Thymus (tissue), 11 donors: ENCODE results near the gene PPARD. TPM values are rescaled to one million over a fixed set of nuclear protein-coding genes. Genes with fewer than 3 reads are reported as not detected.

ENCODE experiments used
- DNase-seq, 9 donors: peaks; one replicate each; pipeline ENCODE4 v3.0.0-alpha.2; 2013; ENCODE audit warnings: low spot score in 9 of 9, low read depth in 6 of 9, missing footprints in 1 of 9
- H3K27ac ChIP-seq, 2 donors: one replicate each; pipeline ENCODE4 v1.5.1; 2013; ENCODE audit warnings: control low read depth in 1 of 2, low read depth in 1 of 2, low read length in 1 of 2, mild to moderate bottlenecking in 1 of 2, moderate library complexity in 1 of 2
- H3K27me3 ChIP-seq, 2 donors: one replicate each; pipeline ENCODE4 v1.5.1; 2013; ENCODE audit warnings: low read length in 1 of 2; ENCODE audit not compliant: control insufficient read depth in 2 of 2, insufficient read depth in 1 of 2
- H3K36me3 ChIP-seq, 2 donors: one replicate each; pipeline ENCODE4 v1.5.1; 2013; ENCODE audit warnings: low read length in 1 of 2, mild to moderate bottlenecking in 1 of 2, moderate library complexity in 1 of 2; ENCODE audit not compliant: control insufficient read depth in 2 of 2, insufficient read depth in 2 of 2
- H3K4me1 ChIP-seq, 2 donors: one replicate each; pipeline ENCODE4 v1.5.1; 2013; ENCODE audit warnings: low read length in 2 of 2; ENCODE audit not compliant: control insufficient read depth in 2 of 2, insufficient read depth in 2 of 2
- H3K4me3 ChIP-seq, 2 donors: one replicate each; pipeline ENCODE4 v1.5.1; 2013; ENCODE audit warnings: low read length in 2 of 2, control low read depth in 1 of 2, mild to moderate bottlenecking in 1 of 2
- H3K9me3 ChIP-seq, 2 donors: one replicate each; pipeline ENCODE4 v1.5.1; 2013; ENCODE audit warnings: low read length in 1 of 2, mild to moderate bottlenecking in 1 of 2; ENCODE audit not compliant: control insufficient read depth in 2 of 2, insufficient read depth in 1 of 2
- WGBS: extraction: QIAGEN DNeasy Blood & Tissue Kit; methylation state at CpG from one replicate; pipeline ENCODE4 v1.1.7; 2013; 5-methylcytosine and 5-hydroxymethylcytosine counted together
- polyA plus RNA-seq: library from polyadenylated mRNA; stranded (reverse); fragments of 200-250 nt; gene quantifications from one replicate; pipeline ENCODE4 v1.2.3, GENCODE V29; 2013
- total RNA-seq: library from RNA; stranded (reverse); fragments of 120-200 nt; gene quantifications from one replicate; pipeline ENCODE4 v1.2.4, GENCODE V29; 2013
- donor health status: healthy.

Gene PPARD
- total and polyA plus RNA-seq, 2 donors: 2.3 to 15.8 TPM

GRCh38 chr6:35471836-35472345 is 129.5 kb downstream of the PPARD start:
- peaks cover 0 to 3% of the 10 kb centered on the region in 2 donors for H3K9me3 ChIP-seq
- WGBS: 86% methylated on average over 8 of the region's 8 CpGs
- DNase-seq: no peak
- H3K27me3 ChIP-seq: no peaks in the 10 kb centered on the region
- no peak overlapping the region for H3K4me3 ChIP-seq
- peaks cover 51 to 55% of the 10 kb centered on the region in 2 donors for H3K36me3 ChIP-seq
- H3K27ac ChIP-seq: no peak overlapping the region
- H3K4me1 ChIP-seq: peaks cover 9 to 27% of the 10 kb centered on the region in 2 donors

DNA sequence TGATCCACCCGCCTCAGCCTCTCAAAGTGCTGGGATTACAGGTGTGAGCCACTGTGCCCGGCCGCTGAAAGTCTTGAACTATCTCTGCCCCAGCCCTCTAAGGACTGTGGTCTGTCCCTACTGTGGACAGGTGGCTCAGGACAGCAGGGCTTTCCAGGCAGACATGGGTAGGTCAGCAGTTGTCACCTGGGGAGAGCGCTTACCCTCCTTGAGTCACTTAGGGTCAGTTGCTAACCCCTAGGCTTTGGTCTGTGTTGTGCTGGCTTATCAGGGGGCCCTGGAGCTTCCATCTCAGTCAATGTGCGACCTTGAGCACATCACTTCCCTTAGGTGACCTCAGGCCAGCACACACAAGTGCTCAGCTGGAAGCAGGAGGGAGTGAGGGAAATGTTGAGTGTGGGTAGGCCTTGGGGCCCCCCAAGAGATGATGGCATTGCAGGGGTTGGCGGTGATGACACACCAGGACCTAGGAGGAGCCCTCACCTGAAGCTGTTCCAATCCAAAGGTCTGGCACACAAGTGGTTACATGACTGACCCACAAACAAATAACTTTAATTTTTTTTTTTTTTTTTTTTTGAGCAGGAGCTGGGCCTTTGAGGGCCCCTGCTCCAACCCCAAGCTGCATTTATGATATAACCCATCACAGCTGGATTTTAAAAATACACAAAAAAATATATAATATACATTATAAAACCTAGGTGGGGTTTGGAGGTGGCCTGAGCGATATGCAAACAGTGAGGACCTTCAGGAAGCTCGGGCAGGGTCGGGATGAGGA is 130.9 kb downstream of the PPARD start:
- H3K27ac ChIP-seq: no peak overlapping the region
- no peaks in the 10 kb centered on the region for H3K27me3 ChIP-seq
- 95% methylated on average over 9 of the region's 9 CpGs for WGBS
- peaks cover 51 to 55% of the 10 kb centered on the region in 2 donors for H3K36me3 ChIP-seq
- no peak overlapping the region for H3K4me3 ChIP-seq
- peaks cover 9 to 20% of the 10 kb centered on the region in 2 donors for H3K4me1 ChIP-seq
- DNase-seq: no peak
- no peaks in the 10 kb centered on the region for H3K9me3 ChIP-seq

GRCh38 chr6:35473850-35474130 is 131.4 kb downstream of the PPARD start:
- peaks cover 9 to 20% of the 10 kb centered on the region in 2 donors for H3K4me1 ChIP-seq
- H3K27me3 ChIP-seq: no peaks in the 10 kb centered on the region
- no peaks in the 10 kb centered on the region for H3K9me3 ChIP-seq
- no peak overlapping the region for H3K4me3 ChIP-seq
- peaks cover 51 to 55% of the 10 kb centered on the region in 2 donors for H3K36me3 ChIP-seq
- no peak for DNase-seq
- H3K27ac ChIP-seq: no peak overlapping the region

GRCh38 chr6:35474131-35474941 is 132.0 kb downstream of the PPARD start:
- Histone ChIP-seq H3K27me3 (no peaks in the 10 kb centered on the region), H3K4me3 (no peak overlapping the region), H3K4me1 (peaks cover 8 to 17% of the 10 kb centered on the region in 2 donors), H3K9me3 (no peaks in the 10 kb centered on the region), H3K36me3 (peaks cover 48 to 52% of the 10 kb centered on the region in 2 donors), H3K27ac (no peak overlapping the region)
- DNase-seq: no peak
- 97% methylated on average over 14 of the region's 14 CpGs for WGBS

DNA sequence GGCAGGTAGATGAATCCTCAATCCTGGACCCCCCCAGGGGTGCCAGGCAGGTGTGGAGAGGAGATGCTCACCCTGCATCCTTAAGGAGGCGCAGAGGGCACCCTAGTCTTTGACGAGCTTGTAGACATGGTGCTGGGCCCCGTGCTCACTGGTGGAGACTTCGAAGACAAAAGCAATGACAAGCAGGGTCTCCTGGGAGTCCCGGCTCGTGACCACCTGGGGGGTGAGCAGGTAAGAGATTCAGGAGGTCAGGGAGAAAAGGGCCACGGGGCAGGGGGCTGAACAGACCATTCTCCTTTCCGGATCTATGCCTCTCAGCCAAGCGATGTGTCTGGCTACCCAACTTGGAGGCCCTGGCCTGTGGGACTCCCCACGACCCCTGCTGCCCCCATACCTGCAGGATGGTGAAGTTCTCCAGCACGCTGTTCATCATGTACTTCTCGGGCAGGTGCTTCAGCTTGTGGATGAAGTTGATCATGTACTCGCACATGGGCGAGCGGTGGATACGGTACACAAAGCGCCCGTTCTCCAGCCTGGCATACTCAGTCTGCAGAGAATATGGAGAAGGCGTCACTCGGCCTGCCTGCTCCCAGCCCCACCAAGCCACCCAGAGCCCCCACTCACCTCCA is 132.7 kb downstream of the PPARD start:
- no peaks in the 10 kb centered on the region for H3K27me3 ChIP-seq
- peaks cover 1 to 10% of the 10 kb centered on the region in 2 donors for H3K4me1 ChIP-seq
- 97% methylated on average over 20 of the region's 20 CpGs for WGBS
- H3K9me3 ChIP-seq: no peaks in the 10 kb centered on the region
- no peak overlapping the region for H3K27ac ChIP-seq
- DNase-seq: no peak
- no peak overlapping the region for H3K4me3 ChIP-seq
- peaks cover 41 to 44% of the 10 kb centered on the region in 2 donors for H3K36me3 ChIP-seq

- Histone ChIP-seq H3K4me3 (no peak overlapping the region), H3K27me3 (no peaks in the 10 kb centered on the region), H3K4me1 (peaks cover 0 to 5% of the 10 kb centered on the region in 2 donors), H3K36me3 (peaks cover 36 to 40% of the 10 kb centered on the region in 2 donors), H3K9me3 (no peaks in the 10 kb centered on the region), H3K27ac (no peak overlapping the region)
- DNase-seq: no peak
- WGBS: 97% methylated on average over 4 of the region's 4 CpGs
Observed at GRCh38 chr6:35475573-35475972, 133.2 kb downstream of the PPARD start.

DNA sequence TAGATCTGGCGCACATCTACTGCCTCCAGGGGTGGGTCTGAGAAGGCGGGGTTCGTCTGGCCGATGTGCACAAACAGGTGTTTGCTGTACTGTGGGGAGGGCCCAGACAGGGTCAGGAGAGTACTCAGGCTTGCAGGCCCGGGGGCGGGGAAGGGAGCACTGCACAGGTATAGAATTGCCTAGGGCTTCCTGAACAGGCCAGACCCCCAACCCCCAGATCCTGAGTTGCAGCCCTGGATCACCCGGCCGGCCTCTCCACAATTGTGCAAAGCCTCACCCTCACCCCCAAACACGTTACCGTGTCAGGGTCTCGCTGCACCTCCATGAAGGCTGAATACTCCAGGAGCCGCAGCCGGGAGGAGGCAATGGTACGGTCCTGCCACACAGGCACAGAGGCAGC is 133.6 kb downstream of the PPARD start:
- H3K27ac ChIP-seq: no peak overlapping the region
- WGBS: 94% methylated on average over 14 of the region's 14 CpGs
- H3K36me3 ChIP-seq: peaks cover 32 to 35% of the 10 kb centered on the region in 2 donors
- peaks cover 0 to 2% of the 10 kb centered on the region in 2 donors for H3K4me1 ChIP-seq
- DNase-seq: no peak
- H3K9me3 ChIP-seq: no peaks in the 10 kb centered on the region
- H3K27me3 ChIP-seq: no peaks in the 10 kb centered on the region
- H3K4me3 ChIP-seq: no peak overlapping the region

DNA sequence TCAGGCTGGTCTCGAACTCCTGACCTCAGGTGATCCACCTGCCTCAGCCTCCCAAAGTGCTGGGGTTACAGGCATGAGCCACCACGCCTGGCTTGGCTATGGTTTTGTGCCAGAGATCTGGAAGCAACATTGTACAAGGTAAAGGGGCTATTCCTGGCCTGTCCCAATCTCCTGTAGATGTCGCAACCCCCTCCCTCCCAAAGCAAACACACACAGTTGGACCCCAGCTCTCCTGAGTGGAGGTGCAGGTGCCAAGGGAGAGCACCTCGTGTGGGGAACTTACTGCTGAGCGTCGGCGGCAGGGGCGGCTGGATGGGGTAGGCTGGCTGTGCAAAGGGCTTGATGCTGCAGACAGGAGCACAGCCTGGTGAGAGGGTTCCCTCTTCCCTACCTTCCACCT is 134.7 kb downstream of the PPARD start:
- no peak overlapping the region for H3K27ac ChIP-seq
- 94% methylated on average over 8 of the region's 8 CpGs for WGBS
- H3K9me3 ChIP-seq: no peaks in the 10 kb centered on the region
- DNase-seq: no peak
- peaks cover 25% of the 10 kb centered on the region in 2 donors for H3K36me3 ChIP-seq
- H3K4me3 ChIP-seq: no peak overlapping the region
- H3K4me1 ChIP-seq: no peaks in the 10 kb centered on the region
- H3K27me3 ChIP-seq: no peaks in the 10 kb centered on the region
